Anterior cingulate cortex (tissue), 58 donors: Measurements from ENCODE around the gene OTUD1.

ENCODE experiments used
- DNase-seq, 58 donors: peaks; one replicate each; lab custom pipeline; 2025; lab: John Stamatoyannopoulos, UW

The OTUD1 gene

DNA sequence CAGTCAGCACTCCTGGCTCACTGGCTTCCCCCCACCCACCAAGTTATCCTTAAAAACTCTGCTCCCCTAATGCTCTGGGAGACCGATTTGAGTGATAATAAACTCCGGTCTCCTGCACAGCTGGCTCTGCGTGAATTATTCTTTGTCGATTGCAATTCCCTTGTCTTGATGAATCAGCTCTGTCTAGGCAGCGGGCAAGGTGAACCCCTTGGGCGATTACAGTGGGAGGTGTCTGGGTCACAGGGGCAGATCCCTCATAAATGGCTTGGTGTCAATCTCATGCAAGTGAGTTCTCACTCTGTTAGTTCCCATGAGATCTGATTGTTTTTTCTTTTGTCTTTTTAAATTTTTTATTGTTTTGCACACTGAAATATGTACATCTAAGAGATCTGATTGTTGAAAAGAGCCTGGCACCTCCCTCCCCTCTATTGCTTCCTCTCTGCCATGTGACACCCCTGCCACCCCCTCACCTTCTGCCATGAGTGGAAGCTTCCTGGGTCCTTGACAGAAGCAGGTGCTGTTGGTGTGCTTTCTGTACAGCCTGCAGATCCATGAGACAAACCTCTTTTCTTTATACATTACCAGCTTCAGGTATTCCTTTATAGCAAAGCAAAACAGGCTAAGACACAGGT is 20.5 kb downstream of the OTUD1 start:
- DNase-seq = no peak

DNA sequence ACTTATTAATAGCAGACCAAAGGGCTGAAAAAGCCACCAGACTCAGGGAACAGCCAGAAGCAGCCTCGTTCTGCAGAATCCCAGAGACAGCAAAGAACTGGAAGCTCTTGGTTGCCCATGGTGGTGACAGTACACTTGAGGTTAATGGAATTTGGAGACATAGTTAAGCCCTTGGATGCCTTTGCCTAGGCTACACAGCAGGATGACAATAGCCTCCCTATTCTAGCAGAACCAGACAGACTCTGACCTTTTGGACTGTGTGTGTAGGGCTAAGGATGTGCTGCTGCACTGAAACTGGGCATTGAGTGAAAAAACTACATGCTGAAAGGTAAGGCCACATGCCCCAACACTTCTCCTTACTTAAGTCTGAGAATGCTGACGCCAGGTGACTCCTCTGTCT is 22.7 kb downstream of the OTUD1 start:
- no peak for DNase-seq

DNA sequence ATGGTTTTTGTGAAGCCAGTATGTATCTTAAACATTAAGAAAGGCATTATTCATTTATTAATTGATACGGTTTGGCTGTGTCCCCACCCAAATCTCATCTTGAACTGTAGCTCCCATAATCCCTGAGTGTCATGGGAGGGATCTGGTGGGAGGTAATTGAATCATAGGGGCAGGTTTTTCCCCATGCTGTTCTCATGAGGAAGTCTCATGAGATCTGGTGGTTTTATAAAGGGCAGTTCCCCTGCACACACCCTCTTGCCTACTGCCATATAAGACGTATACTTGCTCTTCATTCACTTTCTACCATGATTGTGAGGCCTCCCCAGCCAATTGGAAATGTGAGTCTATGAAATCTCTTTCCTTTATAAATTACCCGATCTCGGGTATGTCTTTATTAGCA is 28.1 kb downstream of the OTUD1 start:
- DNase-seq = no peak

DNA sequence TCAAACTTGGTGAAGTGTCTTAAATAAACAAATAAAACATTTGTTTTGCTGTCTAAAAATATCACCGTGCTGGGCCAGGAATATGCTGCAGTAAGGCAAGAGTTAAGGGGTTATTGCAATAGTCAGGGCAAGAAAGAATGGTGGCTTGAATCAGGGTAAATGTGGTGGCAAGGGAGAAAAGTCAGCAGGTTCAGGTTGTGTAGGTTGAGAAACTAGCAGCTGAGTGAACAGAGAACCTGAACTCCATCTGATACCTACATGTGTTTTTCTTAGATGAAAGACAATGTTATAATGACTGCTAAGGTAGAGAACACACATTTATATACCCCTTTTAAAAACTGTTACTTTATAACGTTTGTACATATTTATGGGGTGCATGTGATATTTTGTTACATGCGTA is 28.7 kb downstream of the OTUD1 start:
- DNase-seq = no peak

DNA sequence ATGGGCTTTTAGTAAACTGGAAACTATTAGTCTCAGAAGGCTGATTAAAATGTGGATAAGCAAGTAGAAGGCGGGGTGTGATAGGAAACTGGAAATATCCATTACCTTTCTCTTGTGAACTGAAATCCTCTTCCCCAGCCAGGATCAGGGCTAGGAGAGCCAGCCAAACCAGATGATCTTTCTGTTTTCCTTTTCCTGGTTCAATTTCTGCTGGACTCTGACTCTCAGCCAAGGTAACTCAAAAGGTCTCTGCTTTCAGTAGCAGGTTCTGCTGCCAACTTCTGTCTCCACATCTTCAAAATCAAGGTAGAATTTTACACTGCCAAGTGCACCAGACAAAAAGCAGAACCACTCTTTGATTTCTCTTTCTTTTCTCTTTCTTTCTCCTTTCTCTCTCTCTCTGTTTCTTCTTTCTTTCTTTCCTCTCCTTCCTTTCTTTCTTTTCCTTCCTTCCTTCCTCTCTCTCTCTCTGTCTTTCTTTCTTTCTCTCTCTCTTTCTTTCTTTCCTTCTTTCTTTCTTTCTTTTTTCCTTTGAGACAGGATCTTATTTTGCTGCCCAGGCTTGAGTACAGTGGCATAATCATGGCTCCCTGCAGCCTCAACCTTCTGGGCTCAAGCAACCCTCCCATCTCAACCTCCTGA is 30.8 kb downstream of the OTUD1 start:
- DNase-seq = no peak

DNA sequence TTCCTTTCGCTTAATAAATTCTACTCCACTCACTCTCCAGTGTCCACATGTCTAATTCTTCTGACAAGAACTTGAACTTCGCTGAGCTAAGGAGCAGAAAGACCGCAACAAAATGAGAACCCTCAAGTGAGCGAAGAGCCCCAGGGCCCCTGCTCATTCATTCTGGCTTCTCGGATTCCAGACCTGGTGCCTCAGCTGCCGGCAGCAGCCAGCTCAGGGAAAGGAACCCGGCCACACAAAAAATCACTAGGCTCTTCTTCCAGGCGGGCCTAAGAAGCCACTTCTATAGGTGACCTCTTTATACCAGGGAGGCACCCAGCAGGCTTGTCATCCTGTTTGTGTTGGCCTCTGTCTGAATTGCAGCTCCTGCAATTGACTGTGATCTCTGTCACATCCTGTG is 33.3 kb downstream of the OTUD1 start:
- no peak for DNase-seq

DNA sequence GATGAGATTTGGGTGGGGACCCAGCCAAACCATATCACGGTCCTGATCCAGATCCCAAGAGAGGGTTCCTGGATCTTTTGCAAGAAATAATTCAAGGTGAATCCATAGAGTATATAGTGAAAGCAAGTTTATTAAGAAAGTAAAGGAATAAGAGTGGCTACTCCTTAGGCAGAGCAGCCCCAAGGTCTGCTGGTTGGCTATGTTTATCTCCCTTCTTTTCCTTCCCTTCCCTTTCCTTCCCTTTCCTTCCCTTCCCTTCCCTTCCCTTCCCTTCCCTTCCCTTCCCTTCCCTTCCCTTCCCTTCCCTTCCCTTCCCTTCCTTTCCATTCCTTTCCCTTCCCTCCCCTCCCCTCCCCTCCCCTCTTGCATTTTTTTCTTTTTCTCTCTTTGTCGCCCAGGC is 35.2 kb downstream of the OTUD1 start:
- DNase-seq = no peak

DNA sequence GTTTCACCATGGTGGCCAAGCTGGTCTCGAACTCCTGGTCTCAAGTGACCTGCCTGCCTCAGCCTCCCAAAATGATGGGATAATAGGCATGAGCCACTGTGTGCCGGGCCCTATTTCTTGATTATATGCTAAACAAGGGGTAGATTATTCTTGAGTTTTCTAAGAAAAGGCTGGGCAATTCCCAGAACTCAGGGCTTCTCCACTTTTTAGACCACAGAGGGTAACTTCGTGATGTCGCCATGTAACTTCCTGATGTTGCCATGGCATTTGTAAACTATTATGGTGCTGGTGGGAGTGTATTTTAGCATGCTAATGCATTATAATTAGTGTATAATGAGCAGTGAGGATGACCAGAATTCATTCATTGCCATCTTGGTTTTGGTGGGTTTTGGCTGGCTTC is 35.8 kb downstream of the OTUD1 start:
- DNase-seq = no peak

DNA sequence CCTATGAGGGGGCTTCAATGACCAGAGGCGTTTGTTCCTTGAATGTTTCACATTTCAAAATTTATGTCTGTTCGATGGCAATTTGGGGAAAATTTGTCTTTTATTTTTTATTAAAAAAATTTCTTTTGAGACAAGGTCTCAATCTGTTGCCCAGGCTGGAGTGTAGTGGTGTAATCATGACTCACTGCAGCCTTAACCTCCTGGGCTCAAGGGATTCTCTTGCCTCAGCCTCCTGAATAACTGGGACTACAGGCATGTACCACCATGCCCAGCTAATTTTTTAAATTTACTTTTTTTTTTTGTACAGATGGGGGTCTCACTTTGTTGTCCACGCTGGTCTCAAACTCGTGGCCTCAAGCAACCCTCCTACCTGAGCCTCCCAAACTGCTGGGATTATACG is 39.7 kb downstream of the OTUD1 start:
- DNase-seq = no peak

DNA sequence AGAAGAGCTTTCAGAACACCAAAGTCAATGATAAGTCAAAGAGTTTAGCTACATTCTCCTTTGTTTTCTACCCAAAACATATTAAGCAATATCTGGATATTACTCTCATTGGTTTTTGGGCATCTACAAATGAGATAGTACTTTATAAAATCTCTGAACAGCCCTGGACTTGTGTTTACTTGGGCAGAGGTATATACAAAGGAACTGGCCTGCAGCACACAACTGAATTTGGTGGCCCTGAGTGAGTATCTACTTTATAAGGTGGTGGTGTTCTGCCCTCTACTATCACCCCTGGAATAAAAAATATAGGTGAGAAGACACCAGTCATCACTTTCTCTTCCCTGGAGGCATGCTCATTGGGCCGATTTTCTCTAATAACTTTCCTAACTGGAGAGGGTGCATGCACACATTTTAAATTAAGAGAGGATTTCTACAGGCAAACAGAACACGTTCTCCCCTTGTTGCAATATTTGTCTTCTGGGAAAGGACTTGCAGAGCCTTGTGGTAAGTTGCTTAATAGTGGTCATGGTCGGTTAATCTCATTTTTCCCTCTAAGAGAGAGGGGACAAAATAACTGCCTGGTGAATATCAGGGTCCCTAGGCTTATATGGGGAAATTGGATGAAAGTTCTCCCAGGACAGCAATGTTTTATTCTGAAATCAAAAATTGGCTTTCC is 41.1 kb downstream of the OTUD1 start:
- DNase-seq = no peak

DNA sequence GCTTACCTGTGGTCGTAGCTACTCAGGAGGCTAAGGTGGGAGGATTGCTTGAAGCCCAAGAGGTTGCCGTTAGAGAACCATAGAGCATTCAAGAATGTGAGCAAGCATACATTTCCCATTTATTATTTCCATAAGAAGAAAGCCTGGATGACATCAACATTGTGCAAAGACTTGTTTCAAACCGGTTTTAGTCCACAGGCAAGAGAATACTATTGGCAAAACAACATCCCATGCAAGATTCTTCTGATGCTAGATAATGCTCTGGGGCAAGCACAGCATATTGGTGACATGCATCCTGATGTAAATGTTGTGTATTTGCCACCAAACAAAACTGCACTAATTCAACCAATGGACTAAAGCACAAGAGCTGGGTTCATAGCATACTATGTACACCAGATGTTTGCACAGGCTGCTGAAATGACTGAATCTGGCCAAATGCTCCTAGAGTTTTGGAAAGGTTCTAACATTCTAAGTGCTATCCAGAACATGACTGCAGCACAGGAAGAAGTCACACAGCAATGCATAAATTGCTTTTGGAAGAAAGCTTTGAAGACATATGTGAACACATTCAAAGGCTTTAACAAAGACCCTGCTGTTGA is 42.6 kb downstream of the OTUD1 start:
- DNase-seq = no peak

DNA sequence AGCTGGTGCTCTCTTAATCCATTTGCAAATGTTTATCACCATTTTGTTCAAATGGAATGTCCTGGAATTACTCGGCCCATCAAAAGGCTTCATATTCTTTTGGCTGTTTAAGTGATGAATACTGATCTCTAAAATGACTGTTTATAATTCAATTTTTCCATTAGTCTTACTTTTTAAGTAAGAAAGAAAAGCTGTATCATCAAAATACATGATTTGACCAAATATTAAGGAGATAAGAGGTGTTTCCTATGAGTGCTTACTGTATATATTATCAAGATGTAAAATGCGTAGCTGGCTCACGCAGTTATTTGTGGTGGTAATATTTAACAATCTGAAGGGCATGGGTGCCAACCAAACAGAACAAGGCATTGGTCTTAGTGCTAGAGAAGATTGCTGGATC is 51.2 kb downstream of the OTUD1 start:
- no peak for DNase-seq
